IPS-18a (cell line): ENCODE data around the gene CPNE8.

Source experiments
- H3K27ac ChIP-seq: one replicate; pipeline ENCODE4 v1.5.1; 2013; ENCODE audit warnings: low read length
- H3K27me3 ChIP-seq: one replicate; pipeline ENCODE4 v1.6.1; 2013; ENCODE audit warnings: mild to moderate bottlenecking, low read length; ENCODE audit not compliant: control insufficient read depth, insufficient read depth
- H3K36me3 ChIP-seq: one replicate; pipeline ENCODE4 v1.6.1; 2013; ENCODE audit warnings: low read depth, low read length; ENCODE audit not compliant: control insufficient read depth
- H3K4me1 ChIP-seq: one replicate; pipeline ENCODE4 v1.6.1; 2013; ENCODE audit warnings: low read depth, low read length; ENCODE audit not compliant: control insufficient read depth
- H3K4me3 ChIP-seq: one replicate; pipeline ENCODE4 v1.5.1; 2013; ENCODE audit warnings: low read length
- H3K9ac ChIP-seq: one replicate; pipeline ENCODE4 v1.6.1; 2013; ENCODE audit warnings: mild to moderate bottlenecking, low read length, moderate library complexity
- H3K9me3 ChIP-seq: one replicate; pipeline ENCODE4 v1.6.1; 2013; ENCODE audit warnings: low read depth, low read length; ENCODE audit not compliant: control insufficient read depth

The CPNE8 gene

DNA sequence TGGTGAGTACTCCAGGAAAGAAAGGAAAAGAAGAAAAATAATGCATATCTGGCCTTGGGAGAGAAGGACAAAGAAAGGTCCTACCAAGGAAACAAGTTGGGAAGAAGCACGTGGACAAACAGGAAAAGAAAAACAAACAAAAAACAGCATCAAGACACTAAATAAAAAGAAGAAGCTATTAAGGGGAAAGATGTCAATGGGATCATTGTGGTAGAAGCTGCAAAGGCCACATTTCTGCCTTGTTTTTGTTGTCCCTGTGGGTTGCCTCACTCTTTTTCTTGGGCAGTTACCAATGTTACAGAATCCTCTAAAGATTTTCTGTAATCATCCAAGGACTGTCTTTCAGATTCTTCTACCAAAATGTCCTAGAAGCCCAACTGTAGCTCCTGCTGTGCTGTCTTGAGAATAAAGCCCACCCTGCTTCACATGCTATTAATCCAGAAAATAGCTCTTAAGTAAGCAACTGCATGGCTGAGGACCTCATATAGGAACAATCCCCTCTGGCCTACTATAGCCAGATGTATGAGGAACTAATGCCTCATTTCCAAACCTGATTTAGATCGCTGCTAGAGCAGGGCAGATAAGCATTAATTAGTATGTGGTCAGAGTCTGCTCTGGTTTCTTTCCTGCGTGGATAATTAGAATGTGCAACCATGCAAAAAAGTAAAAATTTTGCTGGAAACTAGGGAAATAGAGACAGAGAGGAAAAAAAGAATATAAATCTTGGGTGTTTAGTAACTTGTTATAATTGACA is 10.2 kb upstream of the CPNE8 start:
- no peaks in the 10 kb centered on the region for H3K9me3 ChIP-seq
- H3K4me3 ChIP-seq: no peak overlapping the region
- no peaks in the 10 kb centered on the region for H3K4me1 ChIP-seq
- no peak overlapping the region for H3K27ac ChIP-seq
- H3K27me3 ChIP-seq: no peaks in the 10 kb centered on the region
- no peak overlapping the region for H3K9ac ChIP-seq
- no peaks in the 10 kb centered on the region for H3K36me3 ChIP-seq

DNA sequence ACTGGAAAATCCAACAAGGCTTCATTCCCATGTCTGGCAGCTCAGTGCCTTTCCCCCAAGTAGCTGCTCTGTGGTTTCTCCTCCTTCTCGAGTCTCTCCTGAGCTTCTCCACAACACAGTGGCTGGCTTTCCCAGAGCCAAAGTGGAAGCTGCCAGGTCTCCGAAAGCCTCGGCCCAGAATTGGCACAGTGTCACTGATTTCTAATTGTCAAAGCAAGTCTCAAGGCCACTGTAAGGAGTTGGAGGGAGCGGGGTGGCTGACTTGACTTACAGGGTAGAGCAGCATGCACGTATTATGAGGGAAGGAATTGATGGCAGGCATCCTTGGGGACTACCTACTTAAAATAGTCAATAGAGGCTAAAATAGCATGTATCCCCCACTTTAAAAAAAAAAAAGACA is 6.7 kb upstream of the CPNE8 start:
- Histone ChIP-seq H3K9ac (no peak overlapping the region), H3K4me1 (peaks cover 3% of the 10 kb centered on the region), H3K9me3 (no peaks in the 10 kb centered on the region), H3K27ac (no peak overlapping the region), H3K27me3 (no peaks in the 10 kb centered on the region), H3K36me3 (no peaks in the 10 kb centered on the region), H3K4me3 (no peak overlapping the region)

DNA sequence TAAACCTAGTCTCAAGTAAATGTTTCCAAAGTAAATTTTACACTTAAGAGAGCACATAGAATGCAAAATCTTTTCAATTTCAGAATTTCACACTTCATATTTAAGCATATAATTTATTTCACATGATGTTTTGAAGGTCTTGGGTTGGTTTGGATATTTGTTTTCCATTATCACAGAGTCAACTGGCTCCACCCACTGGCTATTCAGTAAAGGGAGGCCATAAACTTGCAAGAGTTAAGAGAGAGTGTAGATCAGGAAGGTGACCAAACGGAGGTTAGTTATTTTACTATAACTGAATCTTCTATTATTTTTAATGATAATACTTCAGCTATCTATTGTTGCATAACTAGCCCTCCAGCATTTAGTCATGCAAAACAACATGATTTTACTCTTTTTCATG is 6.2 kb upstream of the CPNE8 start:
- no peak overlapping the region for H3K9ac ChIP-seq
- no peak overlapping the region for H3K27ac ChIP-seq
- peaks cover 6% of the 10 kb centered on the region for H3K4me1 ChIP-seq
- no peaks in the 10 kb centered on the region for H3K36me3 ChIP-seq
- no peaks in the 10 kb centered on the region for H3K9me3 ChIP-seq
- no peaks in the 10 kb centered on the region for H3K27me3 ChIP-seq
- H3K4me3 ChIP-seq: no peak overlapping the region

DNA sequence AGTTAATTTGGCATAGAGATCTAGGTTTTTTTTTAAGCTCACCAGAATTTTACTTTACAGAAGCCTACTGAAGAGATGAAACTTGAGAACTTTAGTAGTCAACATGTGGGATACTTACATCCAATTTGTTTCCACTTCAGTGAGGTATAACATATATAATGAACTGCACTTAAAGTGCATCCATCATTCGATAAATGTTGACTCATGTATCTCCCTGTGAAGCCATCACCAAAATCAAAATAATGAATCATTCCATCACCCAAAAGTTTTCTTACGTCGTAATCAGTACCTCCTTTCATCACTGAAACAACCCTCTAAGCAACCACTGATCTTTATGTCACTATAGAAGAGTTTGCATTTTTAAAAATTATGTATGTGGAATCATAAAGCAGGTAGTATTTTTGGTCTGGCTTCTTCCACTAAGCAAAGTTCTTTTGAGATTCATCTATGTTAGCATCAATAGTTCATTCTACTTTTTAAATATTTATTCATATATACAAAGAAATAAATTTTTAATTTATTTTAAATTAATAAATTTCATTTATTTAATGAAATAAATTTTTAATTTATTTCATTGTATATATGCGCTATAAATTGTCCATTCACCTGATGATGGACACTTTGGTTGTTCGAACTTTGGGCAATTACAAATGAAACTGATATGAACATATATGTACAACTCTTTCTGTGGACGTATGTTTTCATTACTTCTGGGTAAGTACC is 2.0 kb upstream of the CPNE8 start:
- Histone ChIP-seq H3K9me3 (no peaks in the 10 kb centered on the region), H3K27ac (no peak overlapping the region), H3K4me3 (peak overlapping the region; percentile 82)

DNA sequence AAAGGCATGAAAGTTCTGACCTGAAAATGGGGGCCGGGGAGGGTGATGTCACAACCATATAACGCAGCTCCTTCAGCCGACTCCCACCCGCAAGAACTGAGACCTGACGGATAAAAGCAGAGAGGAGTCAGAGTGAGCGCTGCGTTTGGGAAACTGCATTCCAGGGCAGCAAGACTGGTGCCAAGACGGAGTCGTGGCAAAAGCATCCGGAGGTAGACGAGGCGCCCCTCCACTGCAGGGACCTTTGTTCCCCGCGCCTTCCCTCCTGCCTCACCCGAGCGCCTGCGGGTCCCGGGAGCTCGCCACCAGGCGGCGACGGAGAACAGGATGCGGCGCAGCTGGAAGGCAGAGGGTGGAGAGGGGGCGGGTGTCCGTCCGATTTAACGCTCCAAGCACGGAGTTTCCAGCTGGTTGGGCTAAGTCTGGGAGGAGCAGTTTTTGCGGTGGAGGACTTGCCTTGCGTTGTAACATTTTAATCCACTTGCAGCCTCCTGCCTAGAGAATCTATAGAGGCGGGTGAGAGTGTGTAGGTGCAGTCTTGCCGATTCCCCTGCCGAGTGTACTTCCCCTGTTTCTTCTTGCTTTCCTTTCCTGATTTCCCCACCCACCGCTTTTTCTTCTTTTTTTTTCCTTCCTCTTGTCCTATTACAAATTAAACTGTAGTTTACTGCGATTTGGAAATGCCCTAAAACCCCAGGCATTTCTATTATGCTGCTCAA is 1.2 kb upstream of the CPNE8 start:
- H3K36me3 ChIP-seq: no peaks in the 10 kb centered on the region
- no peaks in the 10 kb centered on the region for H3K27me3 ChIP-seq
- H3K4me3 ChIP-seq: peak overlapping the region; percentile 82
- H3K9ac ChIP-seq: peak overlapping the region; percentile 74
- H3K27ac ChIP-seq: no peak overlapping the region
- peaks cover 6% of the 10 kb centered on the region for H3K4me1 ChIP-seq
- H3K9me3 ChIP-seq: no peaks in the 10 kb centered on the region

More for the DNA sequence above, 2.0 kb upstream of the CPNE8 start:
- H3K27me3 ChIP-seq: no peaks in the 10 kb centered on the region
- H3K36me3 ChIP-seq: no peaks in the 10 kb centered on the region
- peaks cover 6% of the 10 kb centered on the region for H3K4me1 ChIP-seq
- peak overlapping the region; percentile 74 for H3K9ac ChIP-seq

DNA sequence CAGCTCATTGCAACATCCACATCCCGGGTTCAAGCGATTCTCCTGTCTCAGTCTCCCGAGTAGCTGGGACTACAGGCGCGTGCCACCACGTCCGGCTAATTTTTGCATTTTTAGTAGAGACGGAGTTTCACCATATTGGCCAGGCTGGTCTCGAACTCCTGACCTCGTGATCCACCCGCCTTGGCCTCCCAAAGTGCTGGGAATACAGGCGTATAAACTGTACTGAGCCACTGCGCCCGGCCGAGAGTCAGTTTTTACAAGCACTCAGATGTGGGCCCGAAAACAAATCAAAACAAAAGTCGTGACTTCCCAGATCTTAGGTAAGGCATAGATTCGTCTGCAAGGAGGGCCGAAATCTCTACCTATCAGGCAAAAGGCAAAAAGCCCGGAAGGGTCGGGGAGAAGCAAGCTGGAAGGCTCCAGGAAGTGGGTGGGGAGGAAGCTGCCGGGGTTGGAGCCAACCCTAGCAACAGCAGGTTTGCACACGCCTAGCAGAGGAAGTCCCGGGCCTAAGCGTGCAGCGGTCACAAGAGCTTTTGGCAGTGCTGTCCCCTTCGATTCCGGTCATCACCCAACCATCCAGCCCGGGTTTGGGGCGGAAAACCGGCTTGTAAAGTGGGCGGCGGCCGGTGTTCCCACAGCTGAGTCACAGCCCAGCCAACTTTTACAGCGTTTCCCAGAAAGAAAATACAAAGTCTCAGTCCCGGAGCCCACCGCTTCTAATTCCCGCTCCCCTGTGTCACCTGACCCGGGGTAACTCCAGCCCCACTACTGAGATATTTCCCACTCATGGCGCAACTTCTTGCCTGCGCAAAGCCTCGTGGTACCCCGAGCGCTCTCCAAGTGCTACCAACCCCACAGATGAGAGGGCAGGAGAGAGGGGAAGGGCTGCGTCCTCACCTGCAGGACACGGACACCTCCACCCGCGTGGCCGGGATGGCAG is 583 bp downstream of the CPNE8 start:
- Histone ChIP-seq H3K27me3 (no peaks in the 10 kb centered on the region), H3K9ac (peak overlapping the region; percentile 74), H3K9me3 (no peaks in the 10 kb centered on the region), H3K4me3 (peak overlapping the region; percentile 82), H3K36me3 (no peaks in the 10 kb centered on the region), H3K4me1 (peaks cover 6% of the 10 kb centered on the region), H3K27ac (no peak overlapping the region)

DNA sequence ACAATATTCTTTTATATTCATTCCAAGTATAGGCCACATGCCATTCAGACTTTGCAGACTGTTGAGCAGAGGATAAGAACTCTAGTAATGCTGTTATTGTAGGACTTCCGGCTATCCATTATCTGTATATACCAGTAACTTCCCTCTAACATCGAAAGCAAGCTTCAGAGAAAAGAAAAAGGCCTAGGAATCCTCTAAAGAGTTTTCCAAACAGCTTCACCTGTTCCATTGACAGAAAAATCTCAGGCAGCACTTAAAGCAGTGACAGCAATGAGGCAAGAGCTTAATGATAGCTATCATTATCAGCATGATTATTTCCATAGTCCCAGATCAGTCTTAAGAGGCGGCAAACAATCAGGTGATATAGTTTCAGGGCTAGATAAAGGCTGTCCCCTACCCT is 1.8 kb downstream of the CPNE8 start:
- H3K9me3 ChIP-seq: no peaks in the 10 kb centered on the region
- no peak overlapping the region for H3K4me3 ChIP-seq
- no peaks in the 10 kb centered on the region for H3K27me3 ChIP-seq
- no peak overlapping the region for H3K27ac ChIP-seq
- H3K9ac ChIP-seq: no peak overlapping the region
- H3K36me3 ChIP-seq: no peaks in the 10 kb centered on the region
- peaks cover 12% of the 10 kb centered on the region for H3K4me1 ChIP-seq

DNA sequence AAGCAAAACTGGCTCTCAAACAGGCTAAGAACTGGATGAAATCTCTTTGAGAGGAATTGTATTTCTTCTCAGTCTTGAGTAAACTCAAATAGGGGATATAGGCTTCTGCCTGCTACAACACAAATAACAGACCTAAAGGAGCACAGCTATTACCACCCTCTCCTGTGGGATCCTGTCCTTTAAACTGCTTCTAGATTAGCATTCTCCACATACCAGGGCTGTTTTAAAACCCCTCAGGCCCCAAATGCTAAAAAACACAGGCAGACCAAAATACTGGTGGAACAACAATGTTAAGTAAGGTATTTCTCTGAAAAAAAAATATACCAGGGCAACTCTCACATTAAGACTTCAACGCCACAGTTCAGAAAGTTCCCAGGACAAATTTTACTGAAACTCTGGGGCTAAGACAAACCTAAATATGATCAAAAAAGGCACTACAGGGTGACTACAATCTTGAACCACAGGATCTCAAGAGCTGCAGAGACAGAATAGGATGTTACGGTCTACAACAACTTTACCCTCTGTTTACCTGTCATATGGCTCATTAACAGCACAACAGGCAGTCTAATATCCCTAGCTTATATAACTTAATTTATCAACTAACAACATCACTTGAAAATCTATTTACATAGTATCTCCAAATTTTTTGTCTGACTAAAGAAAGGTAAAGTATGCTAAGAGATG is 7.2 kb downstream of the CPNE8 start:
- Histone ChIP-seq H3K27ac (no peak overlapping the region), H3K9me3 (no peaks in the 10 kb centered on the region)

DNA sequence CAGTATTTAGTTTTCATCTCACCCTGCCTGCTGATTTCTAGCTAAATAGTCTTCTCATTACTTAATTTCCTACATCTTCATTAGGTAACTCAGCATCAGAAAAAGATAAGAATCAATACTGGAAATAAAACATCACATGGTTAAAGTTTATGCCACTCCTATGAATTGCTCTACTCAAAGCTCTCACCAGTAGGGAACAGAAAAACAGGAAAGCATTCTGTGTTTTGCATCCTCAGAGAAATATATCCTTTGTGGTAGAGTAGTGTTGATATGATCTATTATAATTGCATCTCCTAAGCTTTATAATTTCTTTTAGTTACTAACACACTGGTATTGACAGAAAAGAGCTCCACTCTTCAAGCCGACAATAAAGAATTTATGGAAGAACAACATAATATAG is 9.9 kb downstream of the CPNE8 start:
- Histone ChIP-seq H3K4me1 (peaks cover 23% of the 10 kb centered on the region), H3K27ac (no peak overlapping the region), H3K9ac (no peak overlapping the region), H3K36me3 (no peaks in the 10 kb centered on the region), H3K4me3 (no peak overlapping the region), H3K27me3 (no peaks in the 10 kb centered on the region), H3K9me3 (peaks cover 6% of the 10 kb centered on the region)

More for the DNA sequence above, 7.2 kb downstream of the CPNE8 start:
- Histone ChIP-seq H3K27me3 (no peaks in the 10 kb centered on the region), H3K4me1 (peaks cover 23% of the 10 kb centered on the region), H3K4me3 (no peak overlapping the region), H3K9ac (no peak overlapping the region), H3K36me3 (no peaks in the 10 kb centered on the region)

DNA sequence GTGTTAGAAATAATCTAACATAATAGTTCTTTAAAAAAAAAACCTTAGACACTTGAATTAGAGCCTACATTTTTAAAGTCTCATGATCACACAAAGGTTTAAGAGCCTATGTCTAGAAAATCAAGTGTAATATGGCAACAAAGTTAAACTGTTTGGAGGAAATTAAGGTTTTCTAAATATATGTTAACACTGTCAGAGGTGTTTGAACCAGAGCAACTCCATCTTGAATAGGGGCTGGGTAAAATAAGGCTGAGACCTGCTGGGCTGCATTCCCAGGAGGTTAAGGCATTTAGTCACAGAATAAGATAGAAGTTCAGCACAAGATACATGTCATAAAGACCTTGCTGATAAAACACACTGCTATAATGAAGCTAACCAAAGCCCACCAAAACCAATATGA is 12.4 kb downstream of the CPNE8 start:
- Histone ChIP-seq H3K4me3 (no peak overlapping the region), H3K9ac (no peak overlapping the region), H3K27me3 (no peaks in the 10 kb centered on the region), H3K27ac (no peak overlapping the region), H3K9me3 (peaks cover 6% of the 10 kb centered on the region), H3K36me3 (no peaks in the 10 kb centered on the region), H3K4me1 (peaks cover 10% of the 10 kb centered on the region)
